Testis (tissue), 3 donors: ENCODE measurements around the gene CCDC60. TPM values are rescaled to one million over a fixed set of nuclear protein-coding genes. Genes with fewer than 3 reads are reported as not detected.

Source experiments
- DNase-seq: peaks from one replicate; pipeline ENCODE4 v3.0.0-alpha.2; 2019
- H3K27ac ChIP-seq, 2 donors: fragments of 200-600 bp; sonication (generic); one replicate each; pipeline ENCODE4 v1.5.1; 2019
- H3K27me3 ChIP-seq: fragments of 200-600 bp; sonication (generic); one replicate; pipeline ENCODE4 v1.5.1; 2019
- H3K36me3 ChIP-seq: fragments of 200-600 bp; sonication (generic); one replicate; pipeline ENCODE4 v1.5.1; 2017; ENCODE audit warnings: low read depth; ENCODE audit errors: missing control alignments
- H3K4me1 ChIP-seq: fragments of 200-600 bp; sonication (generic); one replicate; pipeline ENCODE4 v1.5.1; 2019
- H3K4me3 ChIP-seq, 2 donors: fragments of 200-600 bp; sonication (generic); one replicate each; pipeline ENCODE4 v1.5.1; 2017 to 2019
- H3K9me3 ChIP-seq: fragments of 200-600 bp; sonication (generic); one replicate; pipeline ENCODE4 v1.5.1; 2017
- CTCF ChIP-seq, 3 experiments: fragments of 450-650 bp in 2 of 3; fragments of 200-600 bp in 1 of 3; sonication (generic) in 1 of 3; IDR thresholded peaks; one replicate each; pipeline ENCODE4 v1.5.1; 2016 to 2019; ENCODE audit warnings: antibody characterized with exemption in 3 of 3, mild to moderate bottlenecking in 2 of 3, moderate library complexity in 1 of 3
- POLR2A ChIP-seq: fragments of 450-650 bp; IDR thresholded peaks from one replicate; pipeline ENCODE4 v1.6.1; 2017; ENCODE audit warnings: antibody characterized with exemption, mild to moderate bottlenecking, moderate library complexity
- WGBS, 2 donors: methylation state at CpG; one replicate each; pipeline ENCODE4 v1.1.5; 2018; 5-methylcytosine and 5-hydroxymethylcytosine counted together
- intact Hi-C: fragments of 100-400 bp; cut with DNase I; formaldehyde crosslinking; loops from one replicate; pipeline ENCODE4 v1.15.1; 2023; ENCODE audit warnings: low total_unique reads
- polyA plus RNA-seq: library from polyadenylated mRNA; stranded (reverse); fragments of 350-450 nt; fragmentation: Illumina TruSeq; extraction: RNeasy Lipid Tissue Mini Kit (QIAGEN cat#74804); gene quantifications from one replicate; pipeline ENCODE4 v1.2.3, GENCODE V29; 2014; ENCODE audit warnings: low read depth, low replicate concordance; ENCODE audit not compliant: insufficient read depth
- total RNA-seq, 2 donors: library from RNA; depleted of rRNA; stranded (reverse); fragments of >200 nt; gene quantifications; one replicate each; pipeline ENCODE4 v1.2.3, GENCODE V29; 2016

Gene CCDC60
- total and polyA plus RNA-seq, 3 donors from 2014 or later, result 5.7 to 35.6 (median 11.4) TPM

- no peaks in the 10 kb centered on the region for H3K27me3 ChIP-seq
Measured at GRCh38 chr12:119307747-119308146, 26.8 kb upstream of the CCDC60 start.

GRCh38 chr12:119308708-119309456 lies 25.6 kb upstream of the CCDC60 start:
- no peak for DNase-seq
- WGBS, 2 donors, result 43 to 45% methylated on average over 18 to 19 of the region's 19 CpGs
- TF ChIP-seq CTCF (IDR thresholded peaks at IDR 0.05), result no peak
- TF ChIP-seq POLR2A, result no peak

More at GRCh38 chr12:119307747-119308146, 26.8 kb upstream of the CCDC60 start:
- Histone ChIP-seq H3K9me3 (no peaks in the 10 kb centered on the region), H3K36me3 (no peaks in the 10 kb centered on the region), H3K4me3 (no peak overlapping the region), H3K4me1 (no peaks in the 10 kb centered on the region), H3K27ac (no peak overlapping the region)
- 94 to 96% methylated on average over 2 of the region's 2 CpGs for WGBS, 2 donors
- intact Hi-C loops, result no loop called here
- TF ChIP-seq CTCF (IDR thresholded peaks at IDR 0.05), result no peak
- TF ChIP-seq POLR2A, result no peak
- no peak for DNase-seq

GRCh38 chr12:119311878-119312277 lies 22.7 kb upstream of the CCDC60 start:
- Histone ChIP-seq H3K27ac (no peak overlapping the region), H3K4me3 (no peak overlapping the region), H3K4me1 (no peaks in the 10 kb centered on the region), H3K36me3 (no peaks in the 10 kb centered on the region), H3K27me3 (no peaks in the 10 kb centered on the region), H3K9me3 (no peaks in the 10 kb centered on the region)
- no peak for DNase-seq
- intact Hi-C loops, result no loop called here
- no peak for TF ChIP-seq POLR2A
- no peak for TF ChIP-seq CTCF (IDR thresholded peaks at IDR 0.05)
- 57 to 68% methylated on average over 4 of the region's 4 CpGs for WGBS, 2 donors

More at GRCh38 chr12:119308708-119309456, 25.6 kb upstream of the CCDC60 start:
- no peaks in the 10 kb centered on the region for H3K9me3 ChIP-seq
- H3K36me3 ChIP-seq, result no peaks in the 10 kb centered on the region
- H3K4me3 ChIP-seq, result no peak overlapping the region
- H3K27me3 ChIP-seq, result no peaks in the 10 kb centered on the region
- no peak overlapping the region for H3K27ac ChIP-seq
- intact Hi-C loops, result no loop called here
- no peaks in the 10 kb centered on the region for H3K4me1 ChIP-seq

GRCh38 chr12:119312904-119313303 lies 21.6 kb upstream of the CCDC60 start:
- intact Hi-C loops, result no loop called here
- H3K4me1 ChIP-seq, result no peaks in the 10 kb centered on the region
- H3K36me3 ChIP-seq, result no peaks in the 10 kb centered on the region
- H3K9me3 ChIP-seq, result no peaks in the 10 kb centered on the region
- no peaks in the 10 kb centered on the region for H3K27me3 ChIP-seq
- no peak overlapping the region for H3K4me3 ChIP-seq
- 57 to 80% methylated on average over 1 of the region's 1 CpG for WGBS, 2 donors
- TF ChIP-seq POLR2A (no peak), CTCF (IDR thresholded peaks at IDR 0.05) (no peak)
- DNase-seq, result no peak
- H3K27ac ChIP-seq, result no peak overlapping the region

- H3K36me3 ChIP-seq, result no peaks in the 10 kb centered on the region
- no peaks in the 10 kb centered on the region for H3K27me3 ChIP-seq
- H3K4me1 ChIP-seq, result no peaks in the 10 kb centered on the region
- WGBS, 2 donors, result 65 to 70% methylated on average over 5 of the region's 5 CpGs
- peak; percentile 80 for DNase-seq
- intact Hi-C loops, result no loop called here
- peak overlapping the region in 1 of 2 donors; percentile 20 for H3K4me3 ChIP-seq
- no peak overlapping the region for H3K27ac ChIP-seq
- no peaks in the 10 kb centered on the region for H3K9me3 ChIP-seq
- TF ChIP-seq POLR2A (no peak), CTCF (IDR thresholded peaks at IDR 0.05) (no peak)
Measured at GRCh38 chr12:119314290-119314689, 20.2 kb upstream of the CCDC60 start.
